Spleen (tissue), 11 donors: Measurements from ENCODE around the gene KCTD1. TPM values are rescaled to one million over a fixed set of nuclear protein-coding genes. Genes with fewer than 3 reads are reported as not detected.

ENCODE experiments used
- DNase-seq: peaks from one replicate; pipeline ENCODE4 v3.0.0-alpha.2; 2020
- H3K27ac ChIP-seq, 8 donors: fragments of 200-600 bp; sonication (generic) in 7 of 8; 1 replicate in 4 of 8; 2 replicates in 4 of 8; pipeline versions ENCODE4 v1.5.0 to v1.8.0; 2016 to 2021; ENCODE audit warnings: inconsistent platforms in 4 of 8, mild to moderate bottlenecking in 4 of 8, moderate library complexity in 1 of 8
- H3K27me3 ChIP-seq, 7 donors: fragments of 200-600 bp; sonication (generic) in 6 of 7; replicated peaks in 1 of 7; 1 replicate in 4 of 7; 2 replicates in 3 of 7; pipeline versions ENCODE4 v1.5.0 to v1.8.0; 2016 to 2021; ENCODE audit warnings: inconsistent platforms in 3 of 7, mild to moderate bottlenecking in 1 of 7
- H3K36me3 ChIP-seq, 6 donors: fragments of 200-600 bp; sonication (generic) in 5 of 6; 1 replicate in 4 of 6; 2 replicates in 2 of 6; pipeline versions ENCODE4 v1.5.0 to v1.8.0; 2016 to 2021; ENCODE audit warnings: inconsistent platforms in 2 of 6
- H3K4me1 ChIP-seq, 6 donors: fragments of 200-600 bp; sonication (generic) in 5 of 6; 1 replicate in 3 of 6; 2 replicates in 3 of 6; pipeline versions ENCODE4 v1.5.0 to v1.8.0; 2016 to 2021; ENCODE audit warnings: inconsistent platforms in 3 of 6
- H3K4me3 ChIP-seq, 8 donors: fragments of 200-600 bp; sonication (generic) in 7 of 8; 1 replicate in 4 of 8; 2 replicates in 4 of 8; pipeline versions ENCODE4 v1.5.0 to v1.8.0; 2016 to 2021; ENCODE audit warnings: inconsistent platforms in 4 of 8, mild to moderate bottlenecking in 4 of 8, moderate library complexity in 2 of 8
- H3K9me3 ChIP-seq, 8 donors: fragments of 200-600 bp; sonication (generic) in 7 of 8; 1 replicate in 4 of 8; 2 replicates in 4 of 8; pipeline versions ENCODE4 v1.5.0 to v1.8.0; 2016 to 2021; ENCODE audit warnings: inconsistent platforms in 4 of 8
- CTCF ChIP-seq, 11 experiments: fragments of 200-600 bp in 7 of 11; fragments of 450-650 bp in 4 of 11; sonication (generic) in 4 of 11; IDR thresholded peaks in 8 of 11; conservative IDR thresholded peaks in 3 of 11; 1 replicate in 7 of 11; 2 replicates in 4 of 11; pipeline versions ENCODE4 v1.4.0 to v1.8.0; 2016 to 2021; ENCODE audit warnings: antibody characterized with exemption in 11 of 11, inconsistent platforms in 4 of 11, mild to moderate bottlenecking in 1 of 11
- POLR2A ChIP-seq, 3 donors: fragments of 450-650 bp; IDR thresholded peaks; one replicate each; pipeline ENCODE4 v1.5.1; 2017; ENCODE audit warnings: antibody characterized with exemption in 3 of 3, mild to moderate bottlenecking in 1 of 3
- POLR2AphosphoS5 ChIP-seq, 3 donors: sonication (generic); formaldehyde crosslinking; IDR thresholded peaks; one replicate each; pipeline ENCODE4 v1.5.1; 2017; ENCODE audit warnings: antibody characterized with exemption in 3 of 3
- WGBS, 5 donors: extraction: QIAGEN DNeasy Blood & Tissue Kit in 3 of 5; methylation state at CpG; one replicate each; pipeline versions ENCODE4 v1.1.5 to v1.1.7; 2013 to 2018; 5-methylcytosine and 5-hydroxymethylcytosine counted together
- intact Hi-C: fragments of 100-400 bp; cut with DNase I; formaldehyde crosslinking; loops from one replicate; pipeline ENCODE4 v1.15.0; 2023; ENCODE audit warnings: low total_unique reads
- polyA plus RNA-seq, 3 donors: library from polyadenylated mRNA; stranded (reverse); fragments of 200-250 nt; gene quantifications; one replicate each; pipeline ENCODE4 v1.2.1, GENCODE V29; 2013
- total RNA-seq, 7 donors: library from RNA; depleted of rRNA in 3 of 7; stranded (reverse); fragments of >200 nt in 3 of 7; fragmentation: NEBNext Ultra II Directional in 4 of 7; extraction: Animal tissue kit (Norgen Biotek cat#: 25700) in 4 of 7; gene quantifications; one replicate each; pipeline versions ENCODE4 v1.1.0 to v1.2.1, GENCODE V29; 2016 to 2021
- donor health status: healthy with polysubstance abuse.
- donor health status: DM: no; HTN: no; CAD: no; lungs with moderate emphysema.
- donor health status: DM: no; HTN: no; CAD: no.
- donor health status: Bipolar disorder and iron deficiency.
- donor health status: healthy.
- donor health status: DM: no; HTN: no; CAD: no.
- donor health status: DM: yes; HTN: yes; CAD: no.

Gene KCTD1
- total and polyA plus RNA-seq, 10 donors = 1.6 to 11.8 (median 6.6) TPM

- no peaks in the 10 kb centered on the region for H3K27me3 ChIP-seq
- H3K4me3 ChIP-seq = no peak overlapping the region
- TF ChIP-seq CTCF (IDR thresholded peaks at IDR 0.05 in 8 of 11, conservative IDR thresholded peaks at IDR 0.05 in 3 of 11) = no peak
- no peak for TF ChIP-seq POLR2A (IDR thresholded peaks at IDR 0.05)
- no peak for TF ChIP-seq POLR2AphosphoS5 (IDR thresholded peaks at IDR 0.05)
- no peaks in the 10 kb centered on the region for H3K36me3 ChIP-seq
- 66 to 82% (median 77%) methylated on average over 4 of the region's 4 CpGs for WGBS, 5 donors
- no peaks in the 10 kb centered on the region for H3K9me3 ChIP-seq
- DNase-seq = no peak
- H3K27ac ChIP-seq = no peak overlapping the region
- intact Hi-C loops = no loop called here
- no peaks in the 10 kb centered on the region for H3K4me1 ChIP-seq
Measured at GRCh38 chr18:26531605-26532298, 16.6 kb downstream of the KCTD1 start.

GRCh38 chr18:26526966-26527234 lies 21.5 kb downstream of the KCTD1 start:
- WGBS, 5 donors = 67 to 85% (median 80%) methylated on average over 2 of the region's 2 CpGs
- Histone ChIP-seq H3K27me3 (no peaks in the 10 kb centered on the region), H3K4me1 (no peaks in the 10 kb centered on the region), H3K27ac (no peak overlapping the region), H3K9me3 (no peaks in the 10 kb centered on the region), H3K36me3 (no peaks in the 10 kb centered on the region), H3K4me3 (no peak overlapping the region)
- intact Hi-C loops = no loop called here
- TF ChIP-seq POLR2A (IDR thresholded peaks at IDR 0.05) (no peak), CTCF (IDR thresholded peaks at IDR 0.05 in 8 of 11, conservative IDR thresholded peaks at IDR 0.05 in 3 of 11) (no peak), POLR2AphosphoS5 (IDR thresholded peaks at IDR 0.05) (no peak)
- no peak for DNase-seq

GRCh38 chr18:26526128-26526965 lies 22.0 kb downstream of the KCTD1 start:
- DNase-seq = no peak
- Histone ChIP-seq H3K27ac (no peak overlapping the region), H3K9me3 (no peaks in the 10 kb centered on the region), H3K36me3 (no peaks in the 10 kb centered on the region), H3K4me3 (no peak overlapping the region), H3K4me1 (no peaks in the 10 kb centered on the region), H3K27me3 (no peaks in the 10 kb centered on the region)
- TF ChIP-seq POLR2A (IDR thresholded peaks at IDR 0.05) = no peak
- no peak for TF ChIP-seq POLR2AphosphoS5 (IDR thresholded peaks at IDR 0.05)
- no peak for TF ChIP-seq CTCF (IDR thresholded peaks at IDR 0.05 in 8 of 11, conservative IDR thresholded peaks at IDR 0.05 in 3 of 11)
- WGBS, 5 donors = 88 to 91% (median 90%) methylated on average over 12 of the region's 12 CpGs
- intact Hi-C loops = no loop called here
